ENCODE data around the gene FBXO2. TPM values are rescaled to one million over a fixed set of nuclear protein-coding genes. Genes with fewer than 3 reads are reported as not detected.

The FBXO2 gene
- total RNA-seq, 1 experiment from 2014 or later, result not detected

GRCh38 chr1:11691302-11691914, 37.2 kb upstream of the FBXO2 start, which contains the start of gene DRAXIN:
DRAXIN (plus strand) TSS chr1:11691710; CDS start chr1:11706259, 14,549 bp downstream.
- Histone ChIP-seq H3K27me3 (replicated peaks) (peaks cover 55% of the 10 kb centered on the region), H3K4me3 (no peak within 1 kb of the TSS)

GRCh38 chr1:11690397-11691301, 36.4 kb upstream of the FBXO2 start:
- DNase-seq (ENCODE audit: low read depth in 1 of 2, low spot score in 2 of 2), result no peak
- peaks cover 52% of the 10 kb centered on the region for H3K27me3 ChIP-seq (replicated peaks)
- H3K36me3 ChIP-seq, result no peaks in the 10 kb centered on the region
- H3K4me1 ChIP-seq (replicated peaks), result peaks cover 5% of the 10 kb centered on the region
- no peaks in the 10 kb centered on the region for H3K9me3 ChIP-seq (replicated peaks)
- no peak overlapping the region for H3K27ac ChIP-seq
- no peak overlapping the region for H3K4me3 ChIP-seq

More at GRCh38 chr1:11691302-11691914, 37.2 kb upstream of the FBXO2 start, which contains the start of gene DRAXIN:
- Histone ChIP-seq H3K9me3 (replicated peaks) (no peaks in the 10 kb centered on the region), H3K27ac (no peak within 1 kb of the TSS), H3K36me3 (no peaks in the 10 kb centered on the region), H3K4me1 (replicated peaks) (peaks cover 5% of the 10 kb centered on the region)
- no peak for DNase-seq (ENCODE audit: low read depth in 1 of 2, low spot score in 2 of 2)

DNA sequence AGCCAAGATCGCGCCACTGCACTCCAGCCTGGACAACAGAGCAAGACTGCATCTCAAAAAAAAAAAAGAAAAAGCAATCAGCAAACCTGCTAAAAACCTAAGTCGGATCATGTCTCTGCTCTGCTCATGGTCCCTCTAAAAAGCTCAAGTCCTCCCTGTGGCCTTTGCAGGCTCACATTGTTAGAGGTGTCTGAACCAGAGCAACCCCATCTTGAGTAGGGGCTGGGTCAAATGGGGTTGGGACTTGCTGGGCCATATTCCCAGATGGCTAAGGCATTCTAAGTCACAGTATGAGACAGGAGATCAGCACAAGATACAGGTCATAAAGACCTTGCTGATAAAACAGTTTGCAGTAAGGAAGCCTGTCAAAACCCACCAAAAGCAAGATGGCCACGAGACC, 34.3 kb upstream of the FBXO2 start:
- Histone ChIP-seq H3K27me3 (replicated peaks) (peaks cover 41% of the 10 kb centered on the region), H3K27ac (no peak overlapping the region), H3K36me3 (no peaks in the 10 kb centered on the region), H3K9me3 (replicated peaks) (no peaks in the 10 kb centered on the region), H3K4me3 (no peak overlapping the region), H3K4me1 (replicated peaks) (peaks cover 5% of the 10 kb centered on the region)
- no peak for DNase-seq (ENCODE audit: low read depth in 1 of 2, low spot score in 2 of 2)

DNA sequence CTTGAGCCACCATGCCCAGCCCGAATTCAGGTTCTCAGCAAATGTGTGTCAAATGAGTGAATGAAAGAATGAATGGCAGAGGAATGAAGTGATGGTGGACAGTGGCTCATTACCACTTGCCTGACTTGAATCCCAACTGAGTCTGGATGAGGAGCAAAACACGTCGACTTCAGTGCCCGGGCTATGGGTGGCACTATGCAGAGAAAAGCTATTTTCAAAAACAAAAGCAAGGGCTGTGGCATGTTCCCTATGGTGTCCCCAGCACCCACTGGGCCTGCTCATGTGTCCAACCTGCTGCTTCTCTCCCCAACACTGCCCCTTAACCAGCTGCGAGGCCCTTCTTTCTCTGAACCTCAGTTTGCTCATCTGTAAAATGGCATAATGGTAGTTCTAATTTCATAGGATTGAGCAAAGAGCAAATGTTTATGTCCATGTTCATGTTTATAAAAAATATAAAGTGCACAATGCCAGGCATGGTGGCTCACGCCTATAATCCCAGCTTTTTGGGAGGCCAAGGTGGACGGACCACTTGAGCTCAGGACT, 31.1 kb upstream of the FBXO2 start:
- H3K4me1 ChIP-seq (replicated peaks), result peaks cover 2% of the 10 kb centered on the region; the same call in 1 of the 2 replicates
- H3K9me3 ChIP-seq (replicated peaks), result no peaks in the 10 kb centered on the region
- H3K4me3 ChIP-seq, result no peak overlapping the region
- H3K36me3 ChIP-seq, result no peaks in the 10 kb centered on the region
- DNase-seq (ENCODE audit: low read depth in 1 of 2, low spot score in 2 of 2), result no peak
- H3K27ac ChIP-seq, result no peak overlapping the region
- H3K27me3 ChIP-seq (replicated peaks), result peaks cover 13% of the 10 kb centered on the region

- no peak overlapping the region for H3K27ac ChIP-seq
- no peak for DNase-seq (ENCODE audit: low read depth in 1 of 2, low spot score in 2 of 2)
Observed at GRCh38 chr1:11684070-11684469, 29.8 kb upstream of the FBXO2 start.

DNA sequence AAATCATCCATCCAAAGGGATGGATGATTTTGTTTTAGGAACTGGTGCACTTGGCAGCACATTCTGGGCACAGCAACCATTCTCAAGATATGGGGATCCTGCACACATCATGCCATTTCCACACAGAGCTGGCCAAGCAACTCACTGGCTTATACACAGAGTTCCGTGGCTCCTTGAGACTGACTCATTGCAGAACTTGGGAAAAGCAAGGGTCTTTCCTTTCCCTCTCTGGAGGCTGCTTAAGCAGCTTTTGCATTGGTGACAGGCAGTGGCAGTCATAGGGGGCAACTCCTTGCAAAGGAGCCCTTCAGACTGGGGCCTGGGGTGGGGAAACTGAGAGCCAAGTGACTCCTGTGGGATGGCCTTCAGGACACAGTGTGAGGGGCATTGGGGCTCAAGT, 28.6 kb upstream of the FBXO2 start:
- no peaks in the 10 kb centered on the region for H3K9me3 ChIP-seq (replicated peaks)
- no peak overlapping the region for H3K27ac ChIP-seq
- DNase-seq (ENCODE audit: low read depth in 1 of 2, low spot score in 2 of 2), result no peak
- H3K36me3 ChIP-seq, result peaks cover 8% of the 10 kb centered on the region
- no peak overlapping the region for H3K4me3 ChIP-seq
- H3K27me3 ChIP-seq (replicated peaks), result peaks cover 3% of the 10 kb centered on the region; the same call in 1 of the 2 replicates
- peaks cover 5% of the 10 kb centered on the region; the same call in 1 of the 2 replicates for H3K4me1 ChIP-seq (replicated peaks)

More at GRCh38 chr1:11684070-11684469, 29.8 kb upstream of the FBXO2 start:
- peaks cover 3% of the 10 kb centered on the region; the same call in 1 of the 2 replicates for H3K27me3 ChIP-seq (replicated peaks)
- no peaks in the 10 kb centered on the region for H3K36me3 ChIP-seq
- H3K4me3 ChIP-seq, result no peak overlapping the region
- H3K4me1 ChIP-seq (replicated peaks), result peaks cover 5% of the 10 kb centered on the region; the same call in 1 of the 2 replicates
- no peaks in the 10 kb centered on the region for H3K9me3 ChIP-seq (replicated peaks)

DNA sequence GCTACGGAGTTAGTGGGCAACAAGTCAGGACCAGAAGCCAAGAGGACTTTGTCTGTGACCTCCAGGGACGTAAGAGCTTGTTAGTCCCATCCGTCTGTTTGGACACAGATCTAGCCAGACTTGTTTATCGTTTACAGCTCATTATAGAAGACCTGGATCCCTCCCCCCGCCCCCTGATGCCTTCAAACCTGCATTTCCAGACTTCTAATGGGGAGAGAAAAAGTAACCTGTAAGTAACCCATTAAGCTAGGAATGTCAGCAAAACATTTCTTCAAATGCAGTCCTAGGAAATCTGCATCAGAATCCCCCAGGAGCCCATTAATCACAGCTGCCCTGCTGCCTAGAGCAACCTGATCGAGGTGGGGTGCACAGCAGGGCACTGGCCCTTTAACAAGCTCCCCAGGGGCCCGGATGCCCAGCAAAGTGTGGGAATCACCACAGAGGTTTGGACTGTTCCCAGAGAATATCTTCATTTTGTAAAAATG, 28.1 kb upstream of the FBXO2 start:
- no peak overlapping the region for H3K27ac ChIP-seq
- H3K27me3 ChIP-seq (replicated peaks), result peaks cover 3% of the 10 kb centered on the region; the same call in 1 of the 2 replicates
- peaks cover 5% of the 10 kb centered on the region; the same call in 1 of the 2 replicates for H3K4me1 ChIP-seq (replicated peaks)
- no peak for DNase-seq (ENCODE audit: low read depth in 1 of 2, low spot score in 2 of 2)
- H3K36me3 ChIP-seq, result peaks cover 11% of the 10 kb centered on the region
- H3K4me3 ChIP-seq, result no peak overlapping the region
- H3K9me3 ChIP-seq (replicated peaks), result no peaks in the 10 kb centered on the region

GRCh38 chr1:11681071-11681771, 27.0 kb upstream of the FBXO2 start, which contains the start of gene MAD2L2:
MAD2L2 (minus strand) TSS chr1:11681148; CDS start chr1:11680601, 547 bp downstream.
- peaks cover 21% of the 10 kb centered on the region for H3K36me3 ChIP-seq
- peaks cover 5% of the 10 kb centered on the region; the same call in 1 of the 2 replicates for H3K4me1 ChIP-seq (replicated peaks)
- H3K27me3 ChIP-seq (replicated peaks), result peaks cover 3% of the 10 kb centered on the region; the same call in 1 of the 2 replicates
- no peaks in the 10 kb centered on the region for H3K9me3 ChIP-seq (replicated peaks)
- peak; percentile 85 to 88 for DNase-seq (ENCODE audit: low read depth in 1 of 2, low spot score in 2 of 2)
- peak within 1 kb of the TSS; percentile 75 for H3K27ac ChIP-seq
- H3K4me3 ChIP-seq, result peak within 1 kb of the TSS; percentile 75

DNA sequence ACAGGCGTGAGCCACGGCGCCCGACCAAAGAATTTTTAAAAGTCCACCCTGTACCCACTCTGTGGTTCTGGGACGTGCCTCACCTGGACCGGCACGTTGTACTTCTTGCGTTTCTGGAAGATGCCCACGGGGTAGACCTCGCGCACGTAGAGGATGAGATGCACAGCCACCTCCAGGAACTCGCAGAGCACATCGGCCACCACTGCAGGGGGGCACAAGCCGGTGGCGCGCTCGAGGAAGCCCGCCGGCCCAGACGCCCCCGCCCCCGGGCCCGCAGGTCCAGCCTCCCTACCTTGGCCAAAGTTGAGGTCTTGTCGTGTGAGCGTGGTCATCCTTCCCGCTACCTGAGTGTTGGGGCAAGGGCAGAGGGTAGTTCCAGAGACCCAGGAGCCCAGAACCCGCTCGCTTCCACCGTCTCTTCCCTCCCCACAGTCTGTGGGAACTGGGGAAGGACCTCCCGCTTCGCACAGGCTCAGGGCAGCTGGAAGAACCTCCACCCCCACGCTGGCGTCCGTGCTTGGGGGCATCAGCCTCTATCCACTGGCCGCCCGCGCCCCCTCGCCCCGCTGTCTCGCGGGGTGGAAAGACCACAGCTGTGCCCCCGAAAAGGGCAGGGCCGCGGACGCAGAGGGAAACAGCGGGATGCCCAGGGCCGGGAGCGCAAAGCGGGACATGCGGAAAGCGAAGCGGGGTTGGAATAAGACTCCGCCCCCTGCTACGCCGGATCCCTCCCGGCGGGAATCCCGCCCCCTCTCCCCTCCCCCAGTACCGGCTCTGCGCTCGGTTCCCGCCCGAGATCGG, 26.2 kb upstream of the FBXO2 start:
- Histone ChIP-seq H3K4me3 (peak overlapping the region; percentile 75), H3K36me3 (peaks cover 27% of the 10 kb centered on the region), H3K4me1 (replicated peaks) (peaks cover 5% of the 10 kb centered on the region; the same call in 1 of the 2 replicates), H3K27me3 (replicated peaks) (peaks cover 3% of the 10 kb centered on the region; the same call in 1 of the 2 replicates), H3K9me3 (replicated peaks) (no peaks in the 10 kb centered on the region), H3K27ac (peak overlapping the region; percentile 75)
- DNase-seq (ENCODE audit: low read depth in 1 of 2, low spot score in 2 of 2), result peak in 1 of 2 experiments; percentile 72

GRCh38 chr1:11678442-11678841, 24.2 kb upstream of the FBXO2 start:
- no peaks in the 10 kb centered on the region for H3K9me3 ChIP-seq (replicated peaks)
- H3K4me3 ChIP-seq, result no peak overlapping the region
- no peak overlapping the region for H3K27ac ChIP-seq
- no peak for DNase-seq (ENCODE audit: low read depth in 1 of 2, low spot score in 2 of 2)
- H3K4me1 ChIP-seq (replicated peaks), result peaks cover 5% of the 10 kb centered on the region; the same call in 1 of the 2 replicates
- no peaks in the 10 kb centered on the region; the same call in 1 of the 2 replicates for H3K27me3 ChIP-seq (replicated peaks)
- H3K36me3 ChIP-seq, result peaks cover 44% of the 10 kb centered on the region

GRCh38 chr1:11676386-11677103, 22.3 kb upstream of the FBXO2 start:
- Histone ChIP-seq H3K9me3 (replicated peaks) (no peaks in the 10 kb centered on the region), H3K36me3 (peaks cover 53% of the 10 kb centered on the region), H3K4me3 (no peak overlapping the region), H3K27me3 (replicated peaks) (no peaks in the 10 kb centered on the region), H3K4me1 (replicated peaks) (peaks cover 5% of the 10 kb centered on the region; the same call in 1 of the 2 replicates), H3K27ac (no peak overlapping the region)
- DNase-seq (ENCODE audit: low read depth in 1 of 2, low spot score in 2 of 2), result no peak

- Histone ChIP-seq H3K4me1 (replicated peaks) (peaks cover 4% of the 10 kb centered on the region; the same call in 1 of the 2 replicates), H3K9me3 (replicated peaks) (no peaks in the 10 kb centered on the region), H3K36me3 (peaks cover 53% of the 10 kb centered on the region), H3K27me3 (replicated peaks) (no peaks in the 10 kb centered on the region), H3K27ac (no peak overlapping the region), H3K4me3 (no peak overlapping the region)
- no peak for DNase-seq (ENCODE audit: low read depth in 1 of 2, low spot score in 2 of 2)
Observed at GRCh38 chr1:11675325-11675724, 21.1 kb upstream of the FBXO2 start.

Data from SJSA1 (cell line).